Neural cell (in vitro differentiated cells): ENCODE data around the gene LIPM. TPM values are rescaled to one million over a fixed set of nuclear protein-coding genes. Genes with fewer than 3 reads are reported as not detected.

Source experiments
- H2AFZ ChIP-seq: fragments of 200-600, 300-800 bp; sonication (generic), shearing (Covaris generic); 2 replicates; pipeline ENCODE4 v1.6.0; 2014; ENCODE audit warnings: low read depth, mild to moderate bottlenecking, antibody characterized with exemption, low read length, moderate library complexity
- H3F3A ChIP-seq: fragments of 200-600 bp; shearing (Covaris generic); 2 replicates; pipeline ENCODE4 v1.6.1; 2016; ENCODE audit warnings: mild to moderate bottlenecking, moderate library complexity, mixed read lengths, antibody characterized with exemption, low read length; ENCODE audit not compliant: insufficient read depth, poor library complexity, severe bottlenecking
- H3K27ac ChIP-seq: fragments of 200-600, 300-800 bp; sonication (generic), shearing (Covaris generic); 2 replicates; pipeline ENCODE4 v1.5.1; 2014; ENCODE audit warnings: mild to moderate bottlenecking, low read length, moderate library complexity
- H3K27me3 ChIP-seq: fragments of 300-800, 200-600 bp; sonication (generic), shearing (Covaris generic); 2 replicates; pipeline ENCODE4 v1.6.0; 2014; ENCODE audit warnings: mild to moderate bottlenecking, low read depth, low read length, moderate library complexity; ENCODE audit not compliant: insufficient read depth
- H3K36me3 ChIP-seq: fragments of 300-800, 200-600 bp; sonication (generic), shearing (Covaris generic); 2 replicates; pipeline ENCODE4 v1.5.1; 2014; ENCODE audit warnings: mild to moderate bottlenecking, antibody characterized with exemption, low read length, moderate library complexity; ENCODE audit not compliant: insufficient read depth
- H3K4me2 ChIP-seq: fragments of 300-800, 200-600 bp; sonication (generic), shearing (Covaris generic); 2 replicates; pipeline ENCODE4 v1.6.0; 2014; ENCODE audit warnings: mild to moderate bottlenecking, low read length
- H3K4me3 ChIP-seq: fragments of 300-800, 200-600 bp; sonication (generic), shearing (Covaris generic); 2 replicates; pipeline ENCODE4 v1.5.1; 2014; ENCODE audit warnings: mild to moderate bottlenecking, low read length, moderate library complexity
- H3K79me2 ChIP-seq: fragments of 200-600 bp; shearing (Covaris generic); replicated peaks from 2 replicates; pipeline ENCODE4 v1.6.0; 2014; ENCODE audit warnings: mild to moderate bottlenecking, low read length, moderate library complexity; ENCODE audit not compliant: insufficient read depth
- H3K9ac ChIP-seq: fragments of 300-800, 200-600 bp; sonication (generic), shearing (Covaris generic); 2 replicates; pipeline ENCODE4 v1.6.1; 2016; ENCODE audit warnings: mild to moderate bottlenecking, low read length, mixed read lengths
- H3K9me2 ChIP-seq: fragments of 200-600 bp; shearing (Covaris generic); 2 replicates; pipeline ENCODE4 v1.6.1; 2016; ENCODE audit warnings: mild to moderate bottlenecking, low read length, mixed read lengths; ENCODE audit not compliant: insufficient read depth
- H3K9me3 ChIP-seq: fragments of 200-600, 300-800 bp; sonication (generic), shearing (Covaris generic); 2 replicates; pipeline ENCODE4 v1.6.1; 2016; ENCODE audit warnings: mild to moderate bottlenecking, mixed run types, low read length, moderate library complexity, mixed read lengths
- H4K20me1 ChIP-seq: fragments of 200-600 bp; shearing (Covaris generic); 2 replicates; pipeline ENCODE4 v1.6.1; 2016; ENCODE audit warnings: mild to moderate bottlenecking, mixed run types; ENCODE audit not compliant: insufficient read depth
- CTCF ChIP-seq: fragments of 450-650 bp; IDR thresholded peaks from 2 replicates; pipeline ENCODE4 v1.5.1; 2014; ENCODE audit warnings: antibody characterized with exemption, mild to moderate bottlenecking, moderate library complexity; ENCODE audit not compliant: poor library complexity, severe bottlenecking
- EP300 ChIP-seq: fragments of 450-650 bp; conservative IDR thresholded peaks from 2 replicates; pipeline ENCODE4 v1.6.1; 2014; ENCODE audit warnings: antibody characterized with exemption, mild to moderate bottlenecking, moderate library complexity; ENCODE audit not compliant: poor library complexity, severe bottlenecking
- EZH2 ChIP-seq: fragments of 200-600, 300-800 bp; shearing (Covaris generic), sonication (generic); IDR thresholded peaks from 2 replicates; pipeline ENCODE4 v1.6.1; 2014; ENCODE audit warnings: antibody characterized with exemption, low read length, borderline replicate concordance, mild to moderate bottlenecking; ENCODE audit not compliant: insufficient read depth, poor library complexity, severe bottlenecking
- MXI1 ChIP-seq: fragments of 450-650 bp; conservative IDR thresholded peaks from 2 replicates; pipeline ENCODE4 v1.6.1; 2014; ENCODE audit warnings: antibody characterized with exemption, mild to moderate bottlenecking; ENCODE audit not compliant: poor library complexity, severe bottlenecking
- POLR2AphosphoS5 ChIP-seq: IDR thresholded peaks from 2 replicates; pipeline ENCODE4 v1.6.1; 2012
- RAD21 ChIP-seq: fragments of 450-650 bp; conservative IDR thresholded peaks from 2 replicates; pipeline ENCODE4 v1.6.1; 2014; ENCODE audit warnings: antibody characterized with exemption, mild to moderate bottlenecking, moderate library complexity
- REST ChIP-seq: IDR thresholded peaks from 2 replicates; pipeline ENCODE4 v1.6.1; 2012; ENCODE audit warnings: borderline replicate concordance
- SMC3 ChIP-seq: fragments of 450-650 bp; conservative IDR thresholded peaks from 2 replicates; pipeline ENCODE4 v1.6.1; 2014; ENCODE audit warnings: antibody characterized with exemption, mild to moderate bottlenecking, moderate library complexity; ENCODE audit not compliant: poor library complexity
- TAF1 ChIP-seq: IDR thresholded peaks from 2 replicates; pipeline ENCODE4 v1.6.1; 2012; ENCODE audit warnings: low read depth
- polyA plus RNA-seq: library from polyadenylated mRNA; depleted of rRNA; stranded (reverse); fragments of >200 nt; gene quantifications from 2 replicates; pipeline ENCODE4 v1.2.3, GENCODE V29; 2014

Gene LIPM
- polyA plus RNA-seq, 1 donor from 2014 or later, result not detected

GRCh38 chr10:88810196-88810961 lies 7.8 kb downstream of the LIPM start:
- TF ChIP-seq CTCF (peak; percentile 59), RAD21 (peak; percentile 46), TAF1 (no peak), SMC3 (peak; percentile 41)

GRCh38 chr10:88813200-88813599 lies 10.7 kb downstream of the LIPM start:
- Histone ChIP-seq H3K4me2 (no peak overlapping the region), H2AFZ (no peak overlapping the region)

More at GRCh38 chr10:88810196-88810961, 7.8 kb downstream of the LIPM start:
- no peak overlapping the region for H3K4me2 ChIP-seq
- no peaks in the 10 kb centered on the region for H3K9me3 ChIP-seq
- no peaks in the 10 kb centered on the region for H3K27me3 ChIP-seq
- no peak overlapping the region for H3K27ac ChIP-seq
- H3K9me2 ChIP-seq, result no peaks in the 10 kb centered on the region
- H3K36me3 ChIP-seq, result no peaks in the 10 kb centered on the region
- H3K4me3 ChIP-seq, result no peak overlapping the region
- no peaks in the 10 kb centered on the region for H3K79me2 ChIP-seq
- H2AFZ ChIP-seq, result no peak overlapping the region
- no peak overlapping the region for H3K9ac ChIP-seq
- H4K20me1 ChIP-seq, result no peaks in the 10 kb centered on the region
- no peaks in the 10 kb centered on the region for H3F3A ChIP-seq

More at GRCh38 chr10:88813200-88813599, 10.7 kb downstream of the LIPM start:
- no peaks in the 10 kb centered on the region for H3K9me3 ChIP-seq
- H3K27ac ChIP-seq, result no peak overlapping the region
- H3K79me2 ChIP-seq, result no peaks in the 10 kb centered on the region
- H3K36me3 ChIP-seq, result no peaks in the 10 kb centered on the region
- no peaks in the 10 kb centered on the region for H3F3A ChIP-seq
- no peaks in the 10 kb centered on the region for H3K27me3 ChIP-seq
- no peak overlapping the region for H3K4me3 ChIP-seq
- TF ChIP-seq EP300, result no peak
- TF ChIP-seq SMC3, result no peak
- TF ChIP-seq CTCF, result no peak
- no peak for TF ChIP-seq TAF1
- no peak for TF ChIP-seq REST
- TF ChIP-seq POLR2AphosphoS5, result no peak
- TF ChIP-seq EZH2, result no peak
- TF ChIP-seq RAD21, result no peak
- TF ChIP-seq MXI1, result no peak
- H4K20me1 ChIP-seq, result no peaks in the 10 kb centered on the region
- H3K9ac ChIP-seq, result no peak overlapping the region
- no peaks in the 10 kb centered on the region for H3K9me2 ChIP-seq
